ENCODE measurements around the gene LBH.

GRCh38 chr2:30213326-30213725 is 18.0 kb upstream of the LBH start:
- TF ChIP-seq CTCF (optimal IDR thresholded peaks at IDR 0.05 in 1 of 3, IDR thresholded peaks at IDR 0.05 in 1 of 3, conservative IDR thresholded peaks at IDR 0.05 in 1 of 3; ENCODE audit: extremely low read depth in 1 of 3, insufficient read depth in 2 of 3, low read length in 3 of 3) = no peak
- TF ChIP-seq EZH2 (IDR thresholded peaks at IDR 0.05; ENCODE audit: low read length) = no peak
